K562 (cell line): ENCODE measurements around the gene SLC39A9. TPM values are rescaled to one million over a fixed set of nuclear protein-coding genes. Genes with fewer than 3 reads are reported as not detected.

Source experiments
- ATAC-seq: fragments of 200-7000 bp; cut with Tn5 transposase; 3 replicates; pipeline ENCODE4 v1.9.1; 2020; ENCODE audit warnings: moderate library complexity
- BruUV-seq: library from RNA; stranded (reverse); fragments of 400-500 nt; replicated peaks from 2 replicates; lab custom pipeline; 2021; lab: Mats Ljungman, UMichigan
- CTCF ChIA-PET: fragments of 300-600 bp; formaldehyde crosslinking; extraction: SDS; loops from one replicate; lab custom pipeline; 2021; ENCODE audit warnings: low intra/inter-chr PET ratio; lab: Yijun Ruan, JAX
- POLR2A ChIA-PET: fragments of 300-600, 350-650 bp; sonication (Branson Sonifier 250); formaldehyde crosslinking; extraction: SDS; loops from one replicate; lab custom pipeline; 2021; ENCODE audit warnings: antibody characterized with exemption, inconsistent platforms; lab: Yijun Ruan, JAX
- DNase-seq, 4 experiments: peaks; one replicate each; pipeline versions ENCODE4 v3.0.0 to v3.0.0-alpha.2; 2011 to 2018; ENCODE audit warnings: low spot score in 3 of 4, mixed read lengths in 3 of 4; ENCODE audit errors: extremely low read depth in 1 of 4
- FAIRE-seq: peaks from 2 replicates; lab custom pipeline; 2011; peaks lifted over from hg19 to GRCh38; lab: Jason Lieb, UNC
- H2AFZ ChIP-seq: 2 replicates; pipeline ENCODE4 v1.6.0; 2011; ENCODE audit warnings: low read depth, low read length, control low read depth, inconsistent platforms
- H3K27ac ChIP-seq: fragments of 200-600 bp; 3 replicates; pipeline ENCODE4 v1.8.0; 2011; ENCODE audit warnings: low read depth, mild to moderate bottlenecking, control low read depth, inconsistent platforms, low read length, moderate library complexity, mixed read lengths; ENCODE audit errors: extremely low read depth
- H3K27me3 ChIP-seq, 2 experiments: fragments of 300-600 bp in 1 of 2; 2 replicates in 1 of 2; 3 replicates in 1 of 2; pipeline versions ENCODE4 v1.6.0 to v1.8.0; 2011; ENCODE audit warnings: inconsistent platforms in 2 of 2, low read length in 2 of 2, mild to moderate bottlenecking in 1 of 2, mixed read lengths in 1 of 2, moderate library complexity in 1 of 2; ENCODE audit not compliant: control insufficient read depth in 2 of 2, insufficient read depth in 2 of 2
- H3K36me3 ChIP-seq: fragments of 300-600 bp; 3 replicates; pipeline ENCODE4 v1.8.0; 2011; ENCODE audit warnings: mild to moderate bottlenecking, low read length, inconsistent platforms; ENCODE audit not compliant: control insufficient read depth, insufficient read depth
- H3K4me1 ChIP-seq, 2 experiments: fragments of 200-600 bp in 1 of 2; replicated peaks in 1 of 2; 2 replicates in 1 of 2; 3 replicates in 1 of 2; pipeline versions ENCODE4 v1.5.1 to v1.8.0; 2011; ENCODE audit warnings: inconsistent platforms in 2 of 2, low read length in 2 of 2, mild to moderate bottlenecking in 1 of 2, mixed read lengths in 1 of 2, moderate library complexity in 1 of 2; ENCODE audit not compliant: control insufficient read depth in 2 of 2, insufficient read depth in 2 of 2
- H3K4me2 ChIP-seq: 2 replicates; pipeline ENCODE4 v1.6.1; 2011; ENCODE audit warnings: low read length, control low read depth, inconsistent platforms, mixed read lengths; ENCODE audit not compliant: insufficient read depth
- H3K4me3 ChIP-seq: fragments of 200-600 bp; sonication (generic), shearing (Covaris generic); 2 replicates; pipeline ENCODE4 v1.5.1; 2016; ENCODE audit warnings: control low read depth, inconsistent platforms
- H3K79me2 ChIP-seq: fragments of 200-600 bp; 3 replicates; pipeline ENCODE4 v1.8.0; 2011; ENCODE audit warnings: low read length, inconsistent platforms; ENCODE audit not compliant: control insufficient read depth, insufficient read depth
- H3K9ac ChIP-seq, 2 experiments: 2 replicates each; pipeline versions ENCODE4 v1.6.0 to v1.6.1; 2011; ENCODE audit warnings: low read depth in 2 of 2, low read length in 2 of 2, control low read depth in 1 of 2, inconsistent platforms in 1 of 2, mild to moderate bottlenecking in 1 of 2, mixed read lengths in 1 of 2; ENCODE audit not compliant: insufficient read depth in 1 of 2
- H3K9me1 ChIP-seq: one replicate; pipeline ENCODE4 v1.6.0; 2011; ENCODE audit warnings: inconsistent platforms, mild to moderate bottlenecking, low read length, moderate library complexity; ENCODE audit not compliant: control insufficient read depth, insufficient read depth
- H3K9me3 ChIP-seq: replicated peaks from 2 replicates; pipeline ENCODE4 v1.5.1; 2011; ENCODE audit warnings: low read depth, low read length, inconsistent platforms; ENCODE audit not compliant: control insufficient read depth, insufficient read depth
- H4K20me1 ChIP-seq: replicated peaks from 2 replicates; pipeline ENCODE4 v1.6.1; 2011; ENCODE audit warnings: low read length, inconsistent platforms, mixed read lengths; ENCODE audit not compliant: control insufficient read depth, insufficient read depth
- ATF1 ChIP-seq, 2 experiments: fragments of 450-650 bp in 1 of 2; IDR thresholded peaks; 2 replicates each; pipeline ENCODE4 v1.6.1; 2016; ENCODE audit warnings: missing compliant biosample characterization in 1 of 2, missing genetic modification characterization in 1 of 2
- BRD4 ChIP-seq: fragments of 200-600 bp; sonication (generic); IDR thresholded peaks from 2 replicates; pipeline ENCODE4 v1.6.1; 2017; ENCODE audit warnings: inconsistent platforms
- ELF4 ChIP-seq: fragments of 450-650 bp; formaldehyde crosslinking; IDR thresholded peaks from 2 replicates; pipeline ENCODE4 v1.4.0; 2022; ENCODE audit warnings: missing genetic modification characterization
- LEF1 ChIP-seq: fragments of 450-650 bp; IDR thresholded peaks from 2 replicates; pipeline ENCODE4 v1.6.1; 2016; ENCODE audit warnings: mild to moderate bottlenecking
- NR1H2 ChIP-seq: sonication (generic); formaldehyde crosslinking; IDR thresholded peaks from 2 replicates; pipeline ENCODE4 v1.4.0; 2020; ENCODE audit warnings: mild to moderate bottlenecking, missing genetic modification reagents
- PTBP1 ChIP-seq: fragments of 200-400 bp; formaldehyde crosslinking; IDR thresholded peaks from 2 replicates; pipeline ENCODE4 v1.6.1; 2017; ENCODE audit warnings: low read depth, low read length
- SLC30A9 ChIP-seq: fragments of 250-450 bp; sonication (Bioruptor Pico); IDR thresholded peaks from 2 replicates; pipeline ENCODE4 v1.8.0; 2022; ENCODE audit warnings: mild to moderate bottlenecking, moderate library complexity
- TAF15 ChIP-seq: fragments of 200-400 bp; formaldehyde crosslinking; IDR thresholded peaks from 2 replicates; pipeline ENCODE4 v1.6.1; 2017; ENCODE audit warnings: mild to moderate bottlenecking, low read depth, low read length, moderate library complexity
- TEAD1 ChIP-seq, 2 experiments: fragments of 450-650 bp in 1 of 2; sonication (generic) in 1 of 2; formaldehyde crosslinking; IDR thresholded peaks; 2 replicates each; pipeline versions ENCODE4 v1.4.0 to v1.8.0; 2020 to 2022; ENCODE audit warnings: mild to moderate bottlenecking in 2 of 2, missing genetic modification reagents in 1 of 2
- ZNF146 ChIP-seq: IDR thresholded peaks from one replicate; pipeline ENCODE4 v1.6.1; 2018; ENCODE audit warnings: missing compliant biosample characterization; ENCODE audit not compliant: unreplicated experiment
- ZNF253 ChIP-seq: fragments of 250-450 bp; sonication (Bioruptor Pico); conservative IDR thresholded peaks from 2 replicates; pipeline ENCODE4 v1.6.1; 2021; ENCODE audit warnings: mild to moderate bottlenecking
- ZNF586 ChIP-seq: fragments of 450-650 bp; formaldehyde crosslinking; conservative IDR thresholded peaks from 2 replicates; pipeline ENCODE4 v1.4.0; 2020; ENCODE audit warnings: mild to moderate bottlenecking, moderate library complexity
- ZNF778 ChIP-seq: fragments of 450-650 bp; formaldehyde crosslinking; IDR thresholded peaks from 2 replicates; pipeline ENCODE4 v1.4.0; 2020; ENCODE audit warnings: mild to moderate bottlenecking, moderate library complexity
- ZSCAN32 ChIP-seq: fragments of 450-650 bp; formaldehyde crosslinking; IDR thresholded peaks from 2 replicates; pipeline ENCODE4 v1.4.0; 2020; ENCODE audit warnings: mild to moderate bottlenecking, moderate library complexity
- WGBS: fragments of 100-300 bp; shearing (Covaris generic); methylation state at CpG from one replicate; pipeline ENCODE4 v1.1.6; 2016; ENCODE audit warnings: low coverage, mixed read lengths; ENCODE audit not compliant: insufficient coverage; ENCODE audit errors: missing lambda C conversion rate; 5-methylcytosine and 5-hydroxymethylcytosine counted together
- in situ Hi-C: fragments of 300-500 bp; cut with MboI; formaldehyde crosslinking; loops from 4 replicates; pipeline ENCODE4 v1.15.0; 2018; ENCODE audit warnings: inconsistent platforms, mixed read lengths
- intact Hi-C: fragments of 100-400 bp; cut with micrococcal nuclease; formaldehyde crosslinking; loops from 2 replicates; pipeline ENCODE4 v1.14.2; 2022
- polyA plus RNA-seq, 8 experiments: library from polyadenylated mRNA; depleted of rRNA in 4 of 8; stranded (reverse) in 5 of 8; unstranded in 3 of 8; fragments of >200 nt; fragmentation: Nextera tagmentation in 2 of 8; fragmentation: Illumina TruSeq in 1 of 8; extraction: Ambion mirVana in 2 of 8; extraction: Trizol in 1 of 8; gene quantifications; 2 replicates each; pipeline versions ENCODE4 v1.2.1 to v1.2.3, GENCODE V29; 2011 to 2014; ENCODE audit warnings: inconsistent platforms in 1 of 8, missing spikeins in 1 of 8
- total RNA-seq, 7 experiments: library from RNA; depleted of rRNA in 6 of 7; stranded (reverse); fragments of >200 nt in 6 of 7; fragmentation: Illumina TruSeq in 2 of 7; extraction: Trizol in 2 of 7; gene quantifications; 2 replicates each; pipeline versions ENCODE4 v1.2.1 to v1.2.3, GENCODE V29; 2011 to 2021; ENCODE audit warnings: low replicate concordance in 1 of 7
- TF ChIP-seq, protein P1 (sequence below): sonication (generic); IDR thresholded peaks from 2 replicates; pipeline ENCODE4 v1.6.1; 2016
- TF ChIP-seq, protein P2 (sequence below): fragments of 450-650 bp; IDR thresholded peaks from 2 replicates; pipeline ENCODE4 v1.6.1; 2016
- TF ChIP-seq, protein P3 (sequence below): fragments of 450-650 bp; IDR thresholded peaks from 2 replicates; pipeline ENCODE4 v1.6.1; 2016; ENCODE audit warnings: mild to moderate bottlenecking
- TF ChIP-seq, protein P4 (sequence below): fragments of 250-450 bp; sonication (Bioruptor Pico); IDR thresholded peaks from 2 replicates; pipeline ENCODE4 v1.9.0; 2021; ENCODE audit warnings: mild to moderate bottlenecking

SLC39A9 gene
- total and polyA plus RNA-seq, 9 of the 15 experiments (the other 6 are each of a cell fraction or from before 2014, with no cell fraction given) = 18.4 to 66.0 (median 32.5) TPM

DNA sequence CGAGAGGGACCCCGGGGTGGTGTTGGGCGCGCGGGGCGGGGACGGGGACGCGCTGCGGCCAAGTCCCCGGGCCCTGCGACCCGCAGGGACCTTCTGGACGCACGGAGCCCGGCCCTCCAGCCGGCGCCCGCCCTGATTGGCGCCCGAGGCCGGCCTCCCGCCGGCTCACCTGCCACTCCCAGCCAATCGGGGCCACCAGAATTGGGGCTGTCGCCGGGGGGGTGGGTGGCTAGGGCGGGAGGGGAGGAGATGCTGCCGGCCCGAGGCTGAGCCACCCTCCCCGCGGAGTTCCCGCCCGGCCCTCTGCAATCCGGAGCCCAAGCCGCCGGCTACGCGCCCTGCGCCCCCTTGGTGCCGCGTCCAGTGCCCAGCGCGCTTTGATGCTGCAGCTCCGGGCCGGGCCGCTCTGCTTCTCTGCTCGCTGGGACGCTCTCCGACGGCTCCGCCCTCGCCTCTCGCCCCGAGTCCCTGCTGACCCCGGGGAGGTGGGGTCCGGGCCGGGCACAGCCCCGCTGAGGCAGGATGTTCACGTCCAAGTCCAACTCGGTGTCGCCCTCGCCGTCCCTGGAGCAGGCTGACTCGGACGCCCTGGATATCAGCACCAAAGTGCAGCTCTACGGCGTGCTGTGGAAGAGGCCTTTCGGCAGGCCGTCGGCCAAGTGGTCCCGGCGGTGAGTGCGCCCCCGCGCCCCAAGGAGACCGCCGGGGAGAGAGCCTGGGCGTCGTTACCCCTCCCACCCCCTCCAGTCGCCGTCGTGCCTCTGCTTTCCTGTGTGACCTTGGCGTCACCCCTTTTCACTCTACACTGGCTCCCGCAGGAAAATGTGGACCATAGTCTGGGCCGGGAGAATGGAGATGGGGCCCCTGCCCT is 86.2 kb downstream of the SLC39A9 start, which contains the start of gene PLEKHD1 (continued):
- TF ChIP-seq, protein P1, sequence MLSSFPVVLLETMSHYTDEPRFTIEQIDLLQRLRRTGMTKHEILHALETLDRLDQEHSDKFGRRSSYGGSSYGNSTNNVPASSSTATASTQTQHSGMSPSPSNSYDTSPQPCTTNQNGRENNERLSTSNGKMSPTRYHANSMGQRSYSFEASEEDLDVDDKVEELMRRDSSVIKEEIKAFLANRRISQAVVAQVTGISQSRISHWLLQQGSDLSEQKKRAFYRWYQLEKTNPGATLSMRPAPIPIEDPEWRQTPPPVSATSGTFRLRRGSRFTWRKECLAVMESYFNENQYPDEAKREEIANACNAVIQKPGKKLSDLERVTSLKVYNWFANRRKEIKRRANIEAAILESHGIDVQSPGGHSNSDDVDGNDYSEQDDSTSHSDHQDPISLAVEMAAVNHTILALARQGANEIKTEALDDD = no peak
- TF ChIP-seq ELF4 = no peak

DNA sequence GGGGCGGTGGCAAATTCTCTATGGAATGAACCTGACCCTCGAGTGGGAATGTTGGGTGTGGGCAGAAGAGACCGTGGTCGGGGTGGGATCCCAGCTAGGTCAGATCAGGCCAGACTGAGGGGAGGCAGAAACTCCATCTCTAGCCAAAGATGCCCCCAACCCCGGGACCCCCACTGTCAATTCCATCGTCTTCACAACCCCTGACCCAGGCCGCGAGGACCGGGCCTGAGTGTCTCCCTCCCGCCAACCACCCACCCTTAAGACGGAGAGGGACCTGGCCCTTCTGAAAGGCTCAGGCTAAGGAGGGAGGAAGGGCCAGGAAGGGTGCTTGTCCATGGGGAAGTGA is 86.8 kb downstream of the SLC39A9 start:
- in situ Hi-C loops = no loop called here
- ChIA-PET CTCF (no interaction called here), POLR2A (no interaction called here)
- ATAC-seq (no peak), DNase-seq (no peak), FAIRE-seq (no peak)
- Histone ChIP-seq H4K20me1 (no peaks in the 10 kb centered on the region), H3K9ac (no peak overlapping the region), H3K27me3 (peaks cover 0 to 14% of the 10 kb centered on the region in 2 experiments; a peak in 3 of 5 replicates), H3K9me3 (no peaks in the 10 kb centered on the region), H3K27ac (no peak overlapping the region), H3K4me3 (no peak overlapping the region), H3K4me1 (peaks cover 8 to 10% of the 10 kb centered on the region in 2 experiments; a peak in 4 of 5 replicates), H3K4me2 (no peak overlapping the region), H3K36me3 (no peaks in the 10 kb centered on the region), H3K79me2 (no peaks in the 10 kb centered on the region), H3K9me1 (no peaks in the 10 kb centered on the region), H2AFZ (no peak overlapping the region)
- intact Hi-C loops = no loop called here
- TF ChIP-seq TEAD1 (CRISPR knock-in tag; IDR thresholded peaks at IDR 0.05) (no peak), LEF1 (no peak), ATF1 (CRISPR knock-in tag; IDR thresholded peaks at IDR 0.05) (no peak), ATF1 (tag; IDR thresholded peaks at IDR 0.05) (no peak), TAF15 (no peak), PTBP1 (no peak), ZNF146 (no peak), ZNF778 (CRISPR knock-in tag) (no peak), ZNF586 (CRISPR knock-in tag) (no peak), SLC30A9 (CRISPR knock-in tag) (no peak), ZSCAN32 (CRISPR knock-in tag) (no peak), BRD4 (no peak), NR1H2 (CRISPR knock-in tag) (no peak), ZNF253 (CRISPR knock-in tag) (no peak)
- TF ChIP-seq, protein P2, sequence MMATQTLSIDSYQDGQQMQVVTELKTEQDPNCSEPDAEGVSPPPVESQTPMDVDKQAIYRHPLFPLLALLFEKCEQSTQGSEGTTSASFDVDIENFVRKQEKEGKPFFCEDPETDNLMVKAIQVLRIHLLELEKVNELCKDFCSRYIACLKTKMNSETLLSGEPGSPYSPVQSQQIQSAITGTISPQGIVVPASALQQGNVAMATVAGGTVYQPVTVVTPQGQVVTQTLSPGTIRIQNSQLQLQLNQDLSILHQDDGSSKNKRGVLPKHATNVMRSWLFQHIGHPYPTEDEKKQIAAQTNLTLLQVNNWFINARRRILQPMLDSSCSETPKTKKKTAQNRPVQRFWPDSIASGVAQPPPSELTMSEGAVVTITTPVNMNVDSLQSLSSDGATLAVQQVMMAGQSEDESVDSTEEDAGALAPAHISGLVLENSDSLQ = no peak
- TF ChIP-seq, protein P3, sequence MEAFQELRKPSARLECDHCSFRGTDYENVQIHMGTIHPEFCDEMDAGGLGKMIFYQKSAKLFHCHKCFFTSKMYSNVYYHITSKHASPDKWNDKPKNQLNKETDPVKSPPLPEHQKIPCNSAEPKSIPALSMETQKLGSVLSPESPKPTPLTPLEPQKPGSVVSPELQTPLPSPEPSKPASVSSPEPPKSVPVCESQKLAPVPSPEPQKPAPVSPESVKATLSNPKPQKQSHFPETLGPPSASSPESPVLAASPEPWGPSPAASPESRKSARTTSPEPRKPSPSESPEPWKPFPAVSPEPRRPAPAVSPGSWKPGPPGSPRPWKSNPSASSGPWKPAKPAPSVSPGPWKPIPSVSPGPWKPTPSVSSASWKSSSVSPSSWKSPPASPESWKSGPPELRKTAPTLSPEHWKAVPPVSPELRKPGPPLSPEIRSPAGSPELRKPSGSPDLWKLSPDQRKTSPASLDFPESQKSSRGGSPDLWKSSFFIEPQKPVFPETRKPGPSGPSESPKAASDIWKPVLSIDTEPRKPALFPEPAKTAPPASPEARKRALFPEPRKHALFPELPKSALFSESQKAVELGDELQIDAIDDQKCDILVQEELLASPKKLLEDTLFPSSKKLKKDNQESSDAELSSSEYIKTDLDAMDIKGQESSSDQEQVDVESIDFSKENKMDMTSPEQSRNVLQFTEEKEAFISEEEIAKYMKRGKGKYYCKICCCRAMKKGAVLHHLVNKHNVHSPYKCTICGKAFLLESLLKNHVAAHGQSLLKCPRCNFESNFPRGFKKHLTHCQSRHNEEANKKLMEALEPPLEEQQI = no peak
- TF ChIP-seq, protein P4, sequence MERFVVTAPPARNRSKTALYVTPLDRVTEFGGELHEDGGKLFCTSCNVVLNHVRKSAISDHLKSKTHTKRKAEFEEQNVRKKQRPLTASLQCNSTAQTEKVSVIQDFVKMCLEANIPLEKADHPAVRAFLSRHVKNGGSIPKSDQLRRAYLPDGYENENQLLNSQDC (CRISPR knock-in tag) = no peak
- whole genome bisulfite sequencing = 8% methylated on average over 5 of the region's 11 CpGs
- no TSS peak for BruUV-seq
